ENCODE results near the gene CARNS1. TPM values are rescaled to one million over a fixed set of nuclear protein-coding genes. Genes with fewer than 3 reads are reported as not detected.

CARNS1 gene
- total and polyA plus RNA-seq, 2 of the 8 experiments (the other 6 are each of a cell fraction or from before 2014, with no cell fraction given) = 0.82 to 1.1 TPM

DNA sequence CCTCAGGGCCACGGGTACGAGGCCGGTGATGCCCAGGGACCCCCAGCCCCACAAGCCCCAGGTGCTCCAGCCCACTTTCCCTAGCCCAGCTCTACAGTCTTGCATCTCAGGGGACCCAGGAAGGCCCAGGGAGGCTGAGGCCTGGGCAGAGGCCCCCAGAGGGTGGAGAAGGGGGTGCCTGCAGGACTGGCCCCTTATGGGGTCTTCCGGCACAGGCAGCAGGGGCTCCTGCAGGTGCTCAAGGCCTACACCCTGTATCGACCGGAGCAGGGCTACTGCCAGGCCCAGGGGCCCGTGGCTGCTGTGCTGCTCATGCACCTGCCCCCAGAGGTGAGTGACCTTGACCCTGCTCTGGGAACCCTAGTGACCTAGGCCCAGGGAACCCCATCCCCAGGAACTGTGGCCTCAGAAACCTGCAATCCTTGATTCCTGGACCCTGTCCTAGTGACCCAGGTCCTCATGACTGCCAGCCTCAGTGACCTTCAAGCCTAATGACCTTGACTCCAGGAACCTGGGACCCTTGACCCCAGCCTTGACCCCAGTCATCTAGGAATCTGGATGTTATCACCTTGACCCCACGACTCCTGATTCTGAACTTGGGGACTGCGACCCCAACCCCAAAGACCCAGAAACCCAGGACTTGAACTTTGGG lies 9.7 kb upstream of the CARNS1 start:
- Histone ChIP-seq H3K4me1 (replicated peaks in 1 of 4; ENCODE audit: control insufficient read depth in 3 of 4, insufficient read depth in 4 of 4, low read length in 3 of 4) (peaks cover 0 to 13% (median 9%) of the 10 kb centered on the region in 4 experiments; a peak in 5 of 7 replicates), H3K9me3 (ENCODE audit: insufficient read depth in 2 of 2, low read depth in 1 of 2, low read length in 1 of 2) (no peaks in the 10 kb centered on the region), H3K79me2 (ENCODE audit: control insufficient read depth in 1 of 2, insufficient read depth in 2 of 2, low read length in 2 of 2) (peaks cover 0 to 3% of the 10 kb centered on the region in 2 experiments; a peak in 2 of 4 replicates), H4K20me1 (replicated peaks in 1 of 2; ENCODE audit: control insufficient read depth in 1 of 2, insufficient read depth in 2 of 2, low read length in 2 of 2) (peaks cover 0 to 3% of the 10 kb centered on the region in 2 experiments), H3K79me1 (ENCODE audit: low read depth, low read length) (peaks cover 1% of the 10 kb centered on the region; the same call in 1 of the 2 replicates), H3K9ac (replicated peaks in 1 of 4; ENCODE audit: extremely low read depth in 1 of 4, low read depth in 3 of 4, low read length in 3 of 4) (no peak overlapping the region), H2AK5ac (ENCODE audit: low read depth, low read length) (no peak overlapping the region), H3K23me2 (ENCODE audit: low read depth, low read length) (peaks cover 4% of the 10 kb centered on the region; the same call in 1 of the 2 replicates), H3K56ac (replicated peaks; ENCODE audit: insufficient read length, low read depth, low read length) (no peak overlapping the region), H3K36me3 (ENCODE audit: control insufficient read depth in 2 of 4, insufficient read depth in 4 of 4, low read length in 3 of 4) (no peaks in the 10 kb centered on the region), H3K23ac (ENCODE audit: insufficient read length) (no peak overlapping the region), H4K5ac (ENCODE audit: insufficient read length, low read depth, low read length) (no peak overlapping the region), H2BK20ac (ENCODE audit: low read length) (no peak overlapping the region), H2BK12ac (ENCODE audit: low read depth, low read length) (no peak overlapping the region; the same call in 1 of the 2 replicates), H2BK5ac (ENCODE audit: low read depth, low read length) (no peak overlapping the region), H3K27ac (ENCODE audit: low read depth, low read length) (no peak overlapping the region), H4K91ac (replicated peaks; ENCODE audit: insufficient read length, low read length) (no peak overlapping the region), H2BK120ac (replicated peaks; ENCODE audit: low read depth, low read length) (no peak overlapping the region), H3K4ac (replicated peaks; ENCODE audit: insufficient read length, low read depth, low read length) (no peak overlapping the region), H3K4me2 (ENCODE audit: insufficient read depth in 1 of 2, low read depth in 2 of 2, low read length in 2 of 2) (no peak overlapping the region), H2BK15ac (ENCODE audit: low read length) (no peak overlapping the region), H4K8ac (ENCODE audit: extremely low read depth, insufficient read depth, low read length) (peak overlapping the region; percentile 41; the same call in 1 of the 2 replicates), H3K27me3 (replicated peaks in 1 of 4; ENCODE audit: control insufficient read depth in 3 of 4, extremely low read depth in 1 of 4, insufficient read depth in 3 of 4, low read length in 3 of 4) (no peaks in the 10 kb centered on the region; a peak in 1 of 7 replicates), H3K4me3 (ENCODE audit: extremely low read depth in 1 of 4, insufficient read depth in 2 of 4, low read depth in 3 of 4, low read length in 4 of 4) (no peak overlapping the region), H2AFZ (ENCODE audit: low read length) (no peak overlapping the region), H3K18ac (ENCODE audit: extremely low read depth, low read length) (no peak overlapping the region), H3K14ac (ENCODE audit: insufficient read length) (no peak overlapping the region)
- DNase-seq (ENCODE audit: low read depth in 1 of 2, low spot score in 2 of 2) (no peak), FAIRE-seq (no peak)
- 91% methylated on average over 9 of the region's 9 CpGs; no CpG with 5 or more reads in 1 of the 2 experiments for WGBS, 2 experiments (ENCODE audit: extremely low coverage in 1 of 2, insufficient coverage in 1 of 2, insufficient read length in 1 of 2, insufficient replicate concordance in 2 of 2, low coverage in 1 of 2, low lambda C conversion rate in 2 of 2, missing lambda C conversion rate in 1 of 2)
- TF ChIP-seq POU5F1 (IDR thresholded peaks at IDR 0.05; ENCODE audit: low read depth, low read length) = no peak
- TF ChIP-seq, protein P1, sequence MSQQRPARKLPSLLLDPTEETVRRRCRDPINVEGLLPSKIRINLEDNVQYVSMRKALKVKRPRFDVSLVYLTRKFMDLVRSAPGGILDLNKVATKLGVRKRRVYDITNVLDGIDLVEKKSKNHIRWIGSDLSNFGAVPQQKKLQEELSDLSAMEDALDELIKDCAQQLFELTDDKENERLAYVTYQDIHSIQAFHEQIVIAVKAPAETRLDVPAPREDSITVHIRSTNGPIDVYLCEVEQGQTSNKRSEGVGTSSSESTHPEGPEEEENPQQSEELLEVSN (IDR thresholded peaks at IDR 0.05) = no peak
- TF ChIP-seq RNF2 (IDR thresholded peaks at IDR 0.05; ENCODE audit: borderline replicate concordance, low read depth, low read length, missing control alignments, poor library complexity, severe bottlenecking) = no peak
- TF ChIP-seq TBP (IDR thresholded peaks at IDR 0.05; ENCODE audit: low read depth, low read length) = no peak
- no peak for TF ChIP-seq SUZ12 (IDR thresholded peaks at IDR 0.05; ENCODE audit: low read length)
- TF ChIP-seq BACH1 (IDR thresholded peaks at IDR 0.05; ENCODE audit: low read length) = no peak
- no peak for TF ChIP-seq EGR1 (IDR thresholded peaks at IDR 0.05; ENCODE audit: borderline replicate concordance, low read depth, low read length)
- no peak for TF ChIP-seq SP1 (IDR thresholded peaks at IDR 0.05; ENCODE audit: low read depth, low read length)
- no peak for TF ChIP-seq SIN3A (conservative IDR thresholded peaks at IDR 0.05 in 1 of 2, IDR thresholded peaks at IDR 0.05 in 1 of 2; ENCODE audit: low read depth in 1 of 2, low read length in 2 of 2)
- TF ChIP-seq, protein P2, sequence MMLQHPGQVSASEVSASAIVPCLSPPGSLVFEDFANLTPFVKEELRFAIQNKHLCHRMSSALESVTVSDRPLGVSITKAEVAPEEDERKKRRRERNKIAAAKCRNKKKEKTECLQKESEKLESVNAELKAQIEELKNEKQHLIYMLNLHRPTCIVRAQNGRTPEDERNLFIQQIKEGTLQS (IDR thresholded peaks at IDR 0.05; ENCODE audit: insufficient read depth, low read depth, low read length) = no peak
- ChIA-PET CTCF (ENCODE audit: partially characterized antibody) (interaction anchor here (0.7 to 1.3 kb wide), 3 partner anchors 8 to 63 kb away, joined by 3 read pairs; no protein-coding TSS in a partner anchor), POLR2A (ENCODE audit: partially characterized antibody) (interaction anchor here (1.2 to 1.6 kb wide), 4 partner anchors 9 to 35 kb away, joined by 3 to 4 read pairs (median 4); no protein-coding TSS in a partner anchor)
